Thymus (tissue), 11 donors: Measurements from ENCODE around the gene SERPINE3. TPM values are rescaled to one million over a fixed set of nuclear protein-coding genes. Genes with fewer than 3 reads are reported as not detected.

Experiments used
- DNase-seq, 9 donors: peaks; one replicate each; pipeline ENCODE4 v3.0.0-alpha.2; 2013; ENCODE audit warnings: low spot score in 9 of 9, low read depth in 6 of 9, missing footprints in 1 of 9
- H3K27ac ChIP-seq, 2 donors: one replicate each; pipeline ENCODE4 v1.5.1; 2013; ENCODE audit warnings: control low read depth in 1 of 2, low read depth in 1 of 2, low read length in 1 of 2, mild to moderate bottlenecking in 1 of 2, moderate library complexity in 1 of 2
- H3K27me3 ChIP-seq, 2 donors: one replicate each; pipeline ENCODE4 v1.5.1; 2013; ENCODE audit warnings: low read length in 1 of 2; ENCODE audit not compliant: control insufficient read depth in 2 of 2, insufficient read depth in 1 of 2
- H3K36me3 ChIP-seq, 2 donors: one replicate each; pipeline ENCODE4 v1.5.1; 2013; ENCODE audit warnings: low read length in 1 of 2, mild to moderate bottlenecking in 1 of 2, moderate library complexity in 1 of 2; ENCODE audit not compliant: control insufficient read depth in 2 of 2, insufficient read depth in 2 of 2
- H3K4me1 ChIP-seq, 2 donors: one replicate each; pipeline ENCODE4 v1.5.1; 2013; ENCODE audit warnings: low read length in 2 of 2; ENCODE audit not compliant: control insufficient read depth in 2 of 2, insufficient read depth in 2 of 2
- H3K4me3 ChIP-seq, 2 donors: one replicate each; pipeline ENCODE4 v1.5.1; 2013; ENCODE audit warnings: low read length in 2 of 2, control low read depth in 1 of 2, mild to moderate bottlenecking in 1 of 2
- H3K9me3 ChIP-seq, 2 donors: one replicate each; pipeline ENCODE4 v1.5.1; 2013; ENCODE audit warnings: low read length in 1 of 2, mild to moderate bottlenecking in 1 of 2; ENCODE audit not compliant: control insufficient read depth in 2 of 2, insufficient read depth in 1 of 2
- WGBS: extraction: QIAGEN DNeasy Blood & Tissue Kit; methylation state at CpG from one replicate; pipeline ENCODE4 v1.1.7; 2013; 5-methylcytosine and 5-hydroxymethylcytosine counted together
- polyA plus RNA-seq: library from polyadenylated mRNA; stranded (reverse); fragments of 200-250 nt; gene quantifications from one replicate; pipeline ENCODE4 v1.2.3, GENCODE V29; 2013
- total RNA-seq: library from RNA; stranded (reverse); fragments of 120-200 nt; gene quantifications from one replicate; pipeline ENCODE4 v1.2.4, GENCODE V29; 2013
- donor health status: healthy.

SERPINE3 gene
- total and polyA plus RNA-seq, 2 donors = 0.05 to 0.16 TPM

- H3K27ac ChIP-seq = no peak overlapping the region
- no peak overlapping the region for H3K4me3 ChIP-seq
- no peaks in the 10 kb centered on the region for H3K4me1 ChIP-seq
- DNase-seq = no peak
- no peaks in the 10 kb centered on the region for H3K9me3 ChIP-seq
- no peaks in the 10 kb centered on the region for H3K36me3 ChIP-seq
- no peaks in the 10 kb centered on the region for H3K27me3 ChIP-seq
- 96% methylated on average over 2 of the region's 2 CpGs for WGBS
These were observed 28.3 kb upstream of the SERPINE3 start for GRCh38 chr13:51311231-51311630.

DNA sequence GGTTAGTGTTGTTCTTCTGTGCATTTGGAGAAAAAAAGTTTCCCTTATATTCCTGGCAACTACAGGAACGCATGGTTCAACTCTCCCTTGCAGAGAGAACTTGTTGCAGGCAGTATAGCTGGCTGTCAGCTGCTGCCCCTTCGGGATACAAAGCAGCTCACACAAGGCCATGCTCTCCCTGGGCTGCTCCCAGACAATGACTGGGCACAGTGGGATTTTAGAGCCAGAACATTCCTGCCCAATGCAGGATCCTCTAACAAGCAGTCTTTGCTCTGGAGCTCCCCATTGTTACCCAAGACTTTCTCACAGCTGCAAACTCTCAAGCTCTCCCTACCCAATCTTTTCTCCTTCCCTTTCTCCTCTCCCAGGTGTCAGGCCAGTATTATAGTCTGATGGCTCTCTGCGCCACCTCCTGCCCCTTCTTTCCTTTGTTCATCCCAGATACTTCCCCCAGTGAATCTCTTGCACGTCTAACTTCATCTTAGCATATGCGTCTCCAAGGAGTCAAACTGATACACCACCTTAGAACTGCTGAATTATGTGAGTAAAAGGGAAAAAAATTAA lies 27.5 kb upstream of the SERPINE3 start:
- Histone ChIP-seq H3K9me3 (no peaks in the 10 kb centered on the region), H3K36me3 (no peaks in the 10 kb centered on the region), H3K27ac (no peak overlapping the region), H3K4me1 (no peaks in the 10 kb centered on the region), H3K27me3 (no peaks in the 10 kb centered on the region), H3K4me3 (no peak overlapping the region)
- 98% methylated on average over 5 of the region's 5 CpGs for WGBS
- DNase-seq = no peak

GRCh38 chr13:51313619-51314018 lies 25.9 kb upstream of the SERPINE3 start:
- Histone ChIP-seq H3K4me3 (no peak overlapping the region), H3K27ac (no peak overlapping the region), H3K27me3 (no peaks in the 10 kb centered on the region), H3K36me3 (no peaks in the 10 kb centered on the region), H3K9me3 (no peaks in the 10 kb centered on the region), H3K4me1 (no peaks in the 10 kb centered on the region)
- no peak for DNase-seq
- WGBS = 100% methylated on average over 1 of the region's 1 CpG

DNA sequence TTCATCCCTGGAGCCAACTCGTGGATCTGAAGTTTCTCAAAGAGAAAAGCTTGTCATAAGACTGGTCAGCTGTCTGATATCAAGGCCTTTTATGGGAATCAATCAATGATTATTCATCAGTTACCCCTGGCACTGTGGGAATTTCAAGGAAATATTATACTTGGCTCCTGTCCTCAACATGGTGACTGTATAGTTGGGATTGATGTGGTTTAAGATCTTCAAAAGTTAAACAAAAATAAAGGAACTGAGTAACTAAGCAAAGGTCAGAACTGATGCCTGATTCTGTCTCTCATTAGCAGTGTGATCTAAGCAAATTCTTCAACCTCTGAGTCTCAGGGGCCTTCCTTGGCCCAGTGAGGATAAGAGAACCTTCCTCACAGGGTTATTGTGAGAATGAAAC lies 22.2 kb upstream of the SERPINE3 start:
- Histone ChIP-seq H3K9me3 (no peaks in the 10 kb centered on the region), H3K4me1 (no peaks in the 10 kb centered on the region), H3K36me3 (no peaks in the 10 kb centered on the region), H3K4me3 (no peak overlapping the region), H3K27ac (no peak overlapping the region), H3K27me3 (no peaks in the 10 kb centered on the region)
- DNase-seq = no peak
- WGBS = 96% methylated on average over 1 of the region's 1 CpG

DNA sequence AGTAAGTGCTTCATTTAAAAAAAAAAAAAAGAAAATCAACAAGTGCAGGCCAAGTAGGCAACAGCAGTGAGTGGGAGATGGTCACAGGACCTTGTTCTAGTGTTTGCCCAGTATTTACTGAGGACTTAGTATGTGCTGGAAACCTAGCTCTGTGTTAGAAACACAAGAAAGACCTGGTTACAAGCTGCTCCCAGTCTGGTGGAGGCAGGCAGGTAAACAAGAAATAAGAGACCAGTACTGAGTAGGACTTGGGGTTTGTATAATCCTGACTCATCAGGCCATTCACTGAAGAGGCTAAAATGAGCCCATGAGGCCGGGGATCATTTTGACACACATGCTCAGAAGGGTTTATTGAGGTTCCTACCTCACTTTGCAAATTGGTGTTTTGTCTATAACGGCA lies 21.5 kb upstream of the SERPINE3 start:
- Histone ChIP-seq H3K27ac (no peak overlapping the region), H3K4me3 (no peak overlapping the region), H3K4me1 (no peaks in the 10 kb centered on the region), H3K36me3 (no peaks in the 10 kb centered on the region), H3K9me3 (no peaks in the 10 kb centered on the region), H3K27me3 (no peaks in the 10 kb centered on the region)
- WGBS = 95% methylated on average over 2 of the region's 2 CpGs
- no peak for DNase-seq

DNA sequence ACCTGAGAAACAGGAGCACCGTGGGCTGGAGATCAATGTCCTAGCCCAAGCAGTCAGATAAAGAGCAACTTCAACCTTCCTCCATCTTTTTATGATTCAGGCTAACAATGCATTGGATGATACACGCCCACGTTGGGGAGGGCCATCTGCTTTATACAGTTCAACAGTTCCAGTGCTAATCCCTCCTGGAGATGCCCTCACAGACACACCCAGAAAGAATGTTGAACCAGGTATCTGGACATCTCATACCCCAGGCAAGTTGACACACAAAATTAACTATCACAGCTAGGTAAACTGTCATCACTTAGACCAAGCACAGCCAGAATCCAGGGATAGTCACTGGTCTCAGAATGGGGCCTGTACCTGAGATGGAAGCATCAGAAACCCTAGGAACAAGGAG lies 20.6 kb upstream of the SERPINE3 start:
- no peaks in the 10 kb centered on the region for H3K27me3 ChIP-seq
- H3K4me3 ChIP-seq = no peak overlapping the region
- no peaks in the 10 kb centered on the region for H3K36me3 ChIP-seq
- 95% methylated on average over 3 of the region's 3 CpGs for WGBS
- DNase-seq = no peak
- H3K4me1 ChIP-seq = no peaks in the 10 kb centered on the region
- H3K27ac ChIP-seq = no peak overlapping the region
- H3K9me3 ChIP-seq = no peaks in the 10 kb centered on the region

- WGBS = 91% methylated on average over 2 of the region's 2 CpGs
- Histone ChIP-seq H3K36me3 (no peaks in the 10 kb centered on the region), H3K27ac (no peak overlapping the region), H3K4me1 (no peaks in the 10 kb centered on the region), H3K9me3 (no peaks in the 10 kb centered on the region), H3K27me3 (no peaks in the 10 kb centered on the region), H3K4me3 (no peak overlapping the region)
- DNase-seq = no peak
These were observed 17.7 kb upstream of the SERPINE3 start for GRCh38 chr13:51321836-51322235.

DNA sequence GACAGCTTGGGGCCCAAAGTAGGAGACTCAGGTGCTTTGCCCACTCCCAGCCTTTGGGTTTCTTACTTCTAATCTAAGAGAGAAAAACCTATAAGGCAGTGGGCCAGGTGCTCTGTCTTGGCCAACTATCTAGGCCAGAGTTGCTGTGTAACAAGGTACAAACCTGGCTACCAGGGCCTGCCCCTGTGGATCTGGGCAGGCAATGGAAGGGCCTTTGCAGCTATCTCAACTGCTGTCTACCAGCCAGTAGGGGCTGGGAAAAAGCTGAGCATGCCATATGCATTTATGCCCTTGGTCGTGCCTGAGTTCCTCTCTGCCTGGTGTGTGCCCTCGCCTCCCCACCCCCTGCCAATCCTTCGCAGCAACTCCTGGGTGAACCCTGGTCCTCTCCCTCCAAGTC lies 16.7 kb upstream of the SERPINE3 start:
- DNase-seq = no peak
- no peaks in the 10 kb centered on the region for H3K36me3 ChIP-seq
- no peak overlapping the region for H3K4me3 ChIP-seq
- no peaks in the 10 kb centered on the region for H3K9me3 ChIP-seq
- H3K27me3 ChIP-seq = no peaks in the 10 kb centered on the region
- no peaks in the 10 kb centered on the region for H3K4me1 ChIP-seq
- no peak overlapping the region for H3K27ac ChIP-seq
- 96% methylated on average over 3 of the region's 3 CpGs for WGBS

- H3K27ac ChIP-seq = no peak overlapping the region
- DNase-seq = no peak
- H3K4me3 ChIP-seq = no peak overlapping the region
- no peaks in the 10 kb centered on the region for H3K9me3 ChIP-seq
- H3K36me3 ChIP-seq = no peaks in the 10 kb centered on the region
- no peaks in the 10 kb centered on the region for H3K27me3 ChIP-seq
- WGBS = 96% methylated on average over 5 of the region's 5 CpGs
- H3K4me1 ChIP-seq = no peaks in the 10 kb centered on the region
These were observed 15.5 kb upstream of the SERPINE3 start for GRCh38 chr13:51323824-51324511.
